HG03103 (cell line): ENCODE data around the gene ACTR3C.

Source experiments
- ATAC-seq: cut with Tn5 transposase; IDR thresholded peaks from one replicate; pipeline ENCODE4 v1.9.1; 2021; ENCODE audit warnings: low read depth; ENCODE audit not compliant: unreplicated experiment

The ACTR3C gene

GRCh38 chr7:150359622-150360362 is 36.4 kb upstream of the ACTR3C start:
- no peak for ATAC-seq

GRCh38 chr7:150358988-150359621 is 35.8 kb upstream of the ACTR3C start:
- no peak for ATAC-seq

- no peak for ATAC-seq
These were observed 35.1 kb upstream of the ACTR3C start for GRCh38 chr7:150358433-150358832.

- ATAC-seq, result no peak
These were observed 34.6 kb upstream of the ACTR3C start for GRCh38 chr7:150357771-150358427.

GRCh38 chr7:150357270-150357669 is 33.9 kb upstream of the ACTR3C start:
- peak; percentile 73 for ATAC-seq

- no peak for ATAC-seq
These were observed 33.0 kb upstream of the ACTR3C start for GRCh38 chr7:150356265-150356897.

- ATAC-seq, result no peak
These were observed 32.3 kb upstream of the ACTR3C start for GRCh38 chr7:150355666-150356059.

- no peak for ATAC-seq
These were observed 28.3 kb upstream of the ACTR3C start for GRCh38 chr7:150351587-150352194.

GRCh38 chr7:150346922-150347321 is 23.6 kb upstream of the ACTR3C start:
- no peak for ATAC-seq

GRCh38 chr7:150345012-150345411 is 21.7 kb upstream of the ACTR3C start:
- ATAC-seq, result no peak

- no peak for ATAC-seq
These were observed 21.0 kb upstream of the ACTR3C start for GRCh38 chr7:150344299-150344698.

GRCh38 chr7:150343225-150343624 is 19.9 kb upstream of the ACTR3C start:
- ATAC-seq, result no peak

- no peak for ATAC-seq
These were observed 18.7 kb upstream of the ACTR3C start for GRCh38 chr7:150342121-150342408.

- no peak for ATAC-seq
These were observed 18.1 kb upstream of the ACTR3C start, which contains the start of gene RARRES2 for GRCh38 chr7:150341263-150342120. Gene RARRES2, minus strand, starts transcription at chr7:150341629. Its CDS starts 1,020 bp downstream, at chr7:150340609.

GRCh38 chr7:150340875-150341262 is 17.5 kb upstream of the ACTR3C start:
- ATAC-seq, result no peak

GRCh38 chr7:150340024-150340749 is 16.8 kb upstream of the ACTR3C start:
- no peak for ATAC-seq

GRCh38 chr7:150339409-150339809 is 16.1 kb upstream of the ACTR3C start:
- no peak for ATAC-seq

- no peak for ATAC-seq
These were observed 15.0 kb upstream of the ACTR3C start for GRCh38 chr7:150338166-150338829.

- ATAC-seq, result no peak
These were observed 14.3 kb upstream of the ACTR3C start for GRCh38 chr7:150337659-150338081.
